Mammary epithelial cell (primary cell): ENCODE results near the gene SDHA.

Experiments used
- EZH2 ChIP-seq: IDR thresholded peaks from 2 replicates; pipeline ENCODE4 v1.6.1; 2012; ENCODE audit warnings: low read length, inconsistent platforms, borderline replicate concordance
- TF ChIP-seq, protein P1 (sequence below), 2 donors: IDR thresholded peaks in 1 of 2; conservative IDR thresholded peaks in 1 of 2; 2 replicates each; pipeline ENCODE4 v1.5.1; 2011 to 2012; ENCODE audit warnings: inconsistent platforms in 2 of 2, low read length in 2 of 2, mild to moderate bottlenecking in 2 of 2, control low read depth in 1 of 2, low read depth in 1 of 2; ENCODE audit not compliant: insufficient read depth in 1 of 2; ENCODE audit errors: extremely low read depth in 1 of 2

DNA sequence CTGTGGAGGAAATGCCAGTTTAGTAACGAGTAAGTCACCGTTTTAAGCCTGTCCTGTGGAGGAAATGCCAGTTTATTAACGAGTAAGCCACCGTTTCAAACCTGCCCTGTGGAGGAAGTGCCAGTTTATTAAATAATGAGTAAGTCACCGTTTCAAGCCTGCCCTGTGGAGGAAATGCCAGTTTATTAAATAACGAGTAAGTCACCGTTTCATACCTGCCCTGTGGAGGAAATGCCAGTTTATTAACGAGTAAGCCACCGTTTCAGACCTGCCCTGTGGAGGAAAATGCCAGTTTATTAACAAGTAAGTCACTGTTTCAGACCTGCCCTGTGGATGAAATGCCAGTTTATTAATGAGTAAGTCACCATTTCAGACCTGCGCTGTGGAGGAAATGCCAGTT, 34.4 kb downstream of the SDHA start:
- TF ChIP-seq, protein P1, sequence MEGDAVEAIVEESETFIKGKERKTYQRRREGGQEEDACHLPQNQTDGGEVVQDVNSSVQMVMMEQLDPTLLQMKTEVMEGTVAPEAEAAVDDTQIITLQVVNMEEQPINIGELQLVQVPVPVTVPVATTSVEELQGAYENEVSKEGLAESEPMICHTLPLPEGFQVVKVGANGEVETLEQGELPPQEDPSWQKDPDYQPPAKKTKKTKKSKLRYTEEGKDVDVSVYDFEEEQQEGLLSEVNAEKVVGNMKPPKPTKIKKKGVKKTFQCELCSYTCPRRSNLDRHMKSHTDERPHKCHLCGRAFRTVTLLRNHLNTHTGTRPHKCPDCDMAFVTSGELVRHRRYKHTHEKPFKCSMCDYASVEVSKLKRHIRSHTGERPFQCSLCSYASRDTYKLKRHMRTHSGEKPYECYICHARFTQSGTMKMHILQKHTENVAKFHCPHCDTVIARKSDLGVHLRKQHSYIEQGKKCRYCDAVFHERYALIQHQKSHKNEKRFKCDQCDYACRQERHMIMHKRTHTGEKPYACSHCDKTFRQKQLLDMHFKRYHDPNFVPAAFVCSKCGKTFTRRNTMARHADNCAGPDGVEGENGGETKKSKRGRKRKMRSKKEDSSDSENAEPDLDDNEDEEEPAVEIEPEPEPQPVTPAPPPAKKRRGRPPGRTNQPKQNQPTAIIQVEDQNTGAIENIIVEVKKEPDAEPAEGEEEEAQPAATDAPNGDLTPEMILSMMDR (conservative IDR thresholded peaks at IDR 0.05 in 1 of 2, IDR thresholded peaks at IDR 0.05 in 1 of 2; ENCODE audit: extremely low read depth in 1 of 2, insufficient read depth in 1 of 2, low read depth in 1 of 2, low read length in 2 of 2) = no peak
- TF ChIP-seq EZH2 = no peak
